HCT116 (cell line): Measurements from ENCODE around the gene FRY. TPM values are rescaled to one million over a fixed set of nuclear protein-coding genes. Genes with fewer than 3 reads are reported as not detected.

Source experiments
- ATAC-seq: fragments of 200-7000 bp; cut with Tn5 transposase; 2 replicates; pipeline ENCODE4 v1.9.1; 2020; ENCODE audit warnings: mild to moderate bottlenecking, moderate library complexity
- BruUV-seq: library from RNA; stranded (reverse); fragments of 400-500 nt; replicated peaks from 2 replicates; lab custom pipeline; 2021; lab: Mats Ljungman, UMichigan
- CTCF ChIA-PET: fragments of 300-600 bp; sonication (Branson Sonifier 250); formaldehyde crosslinking; loops from one replicate; lab custom pipeline; 2021; ENCODE audit warnings: antibody characterized with exemption; lab: Charles Lee
- POLR2A ChIA-PET: fragments of 300-600, 350-600 bp; sonication (Branson Sonifier 250); formaldehyde crosslinking; loops from one replicate; lab custom pipeline; 2021; ENCODE audit warnings: antibody characterized with exemption; lab: Charles Lee
- RAD21 ChIA-PET, 2 experiments: fragments of 300-600 bp; sonication (Branson Sonifier 250); formaldehyde crosslinking; loops; one replicate each; lab custom pipeline; 2023; ENCODE audit warnings: low total read pairs in 2 of 2; ENCODE audit not compliant: uncharacterized antibody in 2 of 2, unreplicated experiment in 2 of 2, low non-redundant PET in 1 of 2; lab: Charles Lee
- DNase-seq: peaks from one replicate; pipeline ENCODE4 v3.0.0-alpha.2; 2010; ENCODE audit warnings: low read depth, low spot score
- H2AFZ ChIP-seq: fragments of 200-600 bp; shearing (Covaris generic), sonication (generic); 2 replicates; pipeline ENCODE4 v1.6.1; 2017; ENCODE audit warnings: low read depth, mixed run types, mixed read lengths, antibody characterized with exemption, low read length; ENCODE audit not compliant: poor library complexity, severe bottlenecking
- H3K27ac ChIP-seq: 2 replicates; pipeline ENCODE4 v1.5.1; 2012; ENCODE audit warnings: low read depth, low read length
- H3K27me3 ChIP-seq: fragments of 200-600 bp; sonication (generic); 2 replicates; pipeline ENCODE4 v1.6.1; 2016; ENCODE audit warnings: mixed run types, low read length, mixed read lengths; ENCODE audit not compliant: insufficient read depth
- H3K36me3 ChIP-seq, 2 experiments: fragments of 200-500 bp in 1 of 2; fragments of 200-600 bp in 1 of 2; sonication (Bioruptor generic) in 1 of 2; sonication (generic) in 1 of 2; 2 replicates each; pipeline versions ENCODE4 v1.5.1 to v1.6.1; 2014 to 2016; ENCODE audit warnings: low read length in 2 of 2, inconsistent platforms in 1 of 2, mixed read lengths in 1 of 2, mixed run types in 1 of 2; ENCODE audit not compliant: insufficient read depth in 2 of 2, control insufficient read depth in 1 of 2
- H3K4me1 ChIP-seq, 2 experiments: fragments of 200-600 bp in 1 of 2; sonication (generic) in 1 of 2; 2 replicates each; pipeline versions ENCODE4 v1.5.1 to v1.6.1; 2012 to 2017; ENCODE audit warnings: low read length in 2 of 2, inconsistent platforms in 1 of 2, mild to moderate bottlenecking in 1 of 2, mixed read lengths in 1 of 2, mixed run types in 1 of 2, moderate library complexity in 1 of 2; ENCODE audit not compliant: insufficient read depth in 2 of 2, control insufficient read depth in 1 of 2
- H3K4me2 ChIP-seq: fragments of 200-600 bp; sonication (generic); 2 replicates; pipeline ENCODE4 v1.6.1; 2017; ENCODE audit warnings: mixed run types, low read length, mixed read lengths
- H3K4me3 ChIP-seq, 2 experiments: fragments of 200-600 bp in 1 of 2; sonication (generic) in 1 of 2; replicated peaks in 1 of 2; 2 replicates each; pipeline ENCODE4 v1.5.1; 2011 to 2016; ENCODE audit warnings: low read length in 2 of 2, control low read depth in 1 of 2, low read depth in 1 of 2, mild to moderate bottlenecking in 1 of 2, mixed read lengths in 1 of 2, mixed run types in 1 of 2
- H3K79me2 ChIP-seq: fragments of 200-600 bp; sonication (generic); 2 replicates; pipeline ENCODE4 v1.6.1; 2017; ENCODE audit warnings: mild to moderate bottlenecking, mixed run types, low read length, moderate library complexity, mixed read lengths; ENCODE audit not compliant: insufficient read depth
- H3K9ac ChIP-seq: fragments of 200-600 bp; sonication (generic); 2 replicates; pipeline ENCODE4 v1.6.1; 2016; ENCODE audit warnings: low read length, mixed read lengths
- H3K9me2 ChIP-seq: fragments of 200-600 bp; sonication (generic), shearing (Covaris generic); 2 replicates; pipeline ENCODE4 v1.6.1; 2017; ENCODE audit warnings: mixed run types, mild to moderate bottlenecking, moderate library complexity; ENCODE audit not compliant: insufficient read depth
- H3K9me3 ChIP-seq, 2 experiments: fragments of 200-500 bp in 1 of 2; fragments of 200-600 bp in 1 of 2; sonication (Bioruptor generic) in 1 of 2; sonication (generic) in 1 of 2; 2 replicates each; pipeline ENCODE4 v1.6.1; 2014 to 2017; ENCODE audit warnings: low read length in 2 of 2, mixed read lengths in 2 of 2, inconsistent platforms in 1 of 2, low read depth in 1 of 2, mild to moderate bottlenecking in 1 of 2, mixed run types in 1 of 2, moderate library complexity in 1 of 2; ENCODE audit not compliant: control insufficient read depth in 1 of 2, insufficient read depth in 1 of 2
- H4K20me1 ChIP-seq: fragments of 200-600 bp; sonication (generic), shearing (Covaris generic); 2 replicates; pipeline ENCODE4 v1.6.1; 2017; ENCODE audit warnings: mixed run types, mild to moderate bottlenecking, moderate library complexity; ENCODE audit not compliant: insufficient read depth
- CEBPB ChIP-seq: IDR thresholded peaks from 2 replicates; pipeline ENCODE4 v1.6.1; 2012; ENCODE audit warnings: low read depth
- EGR1 ChIP-seq: IDR thresholded peaks from 2 replicates; pipeline ENCODE4 v1.6.1; 2012; ENCODE audit warnings: low read depth
- EZH2 ChIP-seq: fragments of 200-600 bp; sonication (generic); IDR thresholded peaks from 2 replicates; pipeline ENCODE4 v1.6.1; 2017; ENCODE audit warnings: antibody characterized with exemption, mixed run types
- JUND ChIP-seq: IDR thresholded peaks from 2 replicates; pipeline ENCODE4 v1.6.1; 2012
- POLR2A ChIP-seq: IDR thresholded peaks from 2 replicates; pipeline ENCODE4 v1.7.0; 2011; ENCODE audit warnings: borderline replicate concordance; ENCODE audit not compliant: insufficient read depth, insufficient read length; ENCODE audit errors: extremely low read depth
- POLR2AphosphoS5 ChIP-seq: IDR thresholded peaks from 2 replicates; pipeline ENCODE4 v1.6.1; 2011; ENCODE audit warnings: mild to moderate bottlenecking, low read depth, low read length, moderate library complexity
- RAD21 ChIP-seq: IDR thresholded peaks from 2 replicates; pipeline ENCODE4 v1.6.1; 2012; ENCODE audit warnings: low read depth, mild to moderate bottlenecking
- SRF ChIP-seq: IDR thresholded peaks from 2 replicates; pipeline ENCODE4 v1.6.1; 2012; ENCODE audit warnings: low read depth
- TCF7L2 ChIP-seq: IDR thresholded peaks from 2 replicates; pipeline ENCODE4 v1.7.0; 2011; ENCODE audit warnings: borderline replicate concordance, inconsistent platforms; ENCODE audit not compliant: insufficient read depth, insufficient read length; ENCODE audit errors: extremely low read depth
- YY1 ChIP-seq: IDR thresholded peaks from 2 replicates; pipeline ENCODE4 v1.6.1; 2011; ENCODE audit warnings: low read length, low read depth, moderate library complexity, mild to moderate bottlenecking; ENCODE audit not compliant: insufficient replicate concordance; ENCODE audit errors: extremely low read depth
- intact Hi-C: fragments of 100-400 bp; cut with micrococcal nuclease; formaldehyde crosslinking; loops from 2 replicates; pipeline ENCODE4 v1.10.0; 2022
- total RNA-seq: library from RNA; stranded (reverse); gene quantifications from one replicate; pipeline ENCODE4 v1.2.1, GENCODE V29; 2021; ENCODE audit not compliant: unreplicated experiment
- TF ChIP-seq, protein P1 (sequence below): IDR thresholded peaks from 2 replicates; pipeline ENCODE4 v1.6.1; 2011; ENCODE audit warnings: mild to moderate bottlenecking, low read length, moderate library complexity; ENCODE audit not compliant: insufficient replicate concordance; ENCODE audit errors: extremely low read depth
- TF ChIP-seq, protein P2 (sequence below): IDR thresholded peaks from 2 replicates; pipeline ENCODE4 v1.6.1; 2012
- TF ChIP-seq, protein P3 (sequence below), 3 experiments: fragments of 200-600 bp in 1 of 3; sonication (generic) in 1 of 3; IDR thresholded peaks in 2 of 3; conservative IDR thresholded peaks in 1 of 3; 2 replicates each; pipeline ENCODE4 v1.5.1; 2012 to 2017; ENCODE audit warnings: low read depth in 2 of 3, low read length in 2 of 3, antibody characterized with exemption in 1 of 3, borderline replicate concordance in 1 of 3, control low read depth in 1 of 3, mild to moderate bottlenecking in 1 of 3, mixed read lengths in 1 of 3, mixed run types in 1 of 3, moderate library complexity in 1 of 3; ENCODE audit not compliant: insufficient read depth in 1 of 3

Gene FRY
- total RNA-seq, 1 experiment from 2014 or later = 1.4 TPM

DNA sequence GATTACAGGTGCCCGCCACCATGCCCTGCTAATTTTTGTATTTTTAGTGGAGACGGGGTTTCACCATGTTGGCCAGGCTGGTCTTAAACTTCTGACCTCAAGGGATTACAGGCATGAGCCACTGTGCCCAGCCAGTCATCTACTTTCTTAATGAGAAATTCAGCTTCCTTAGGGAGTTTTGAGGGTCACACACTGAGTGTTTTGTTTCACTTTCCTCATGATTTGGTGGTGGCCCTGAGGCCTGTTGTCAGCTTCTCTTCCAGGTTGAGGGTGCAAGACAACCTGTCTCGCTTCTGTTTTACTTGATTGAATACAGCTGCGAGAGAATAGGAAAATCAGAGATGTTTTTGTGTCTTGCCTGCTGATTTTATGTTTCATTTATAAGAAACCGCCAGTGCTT, 9.9 kb downstream of the FRY start:
- Histone ChIP-seq H3K36me3 (no peaks in the 10 kb centered on the region), H3K9me2 (no peaks in the 10 kb centered on the region), H2AFZ (no peak overlapping the region), H3K27me3 (no peaks in the 10 kb centered on the region), H3K4me1 (no peaks in the 10 kb centered on the region), H4K20me1 (no peaks in the 10 kb centered on the region), H3K9me3 (no peaks in the 10 kb centered on the region), H3K79me2 (no peaks in the 10 kb centered on the region), H3K4me2 (no peak overlapping the region), H3K9ac (no peak overlapping the region), H3K4me3 (no peak overlapping the region), H3K27ac (no peak overlapping the region)
- intact Hi-C loops = no loop called here
- BruUV-seq = no TSS peak
- CTCF ChIA-PET = interaction anchor here (1.0 kb wide), 1 partner anchor 10 kb away, joined by 5 read pairs; no protein-coding TSS in a partner anchor
- RAD21 ChIA-PET = no interaction called here
- ATAC-seq (no peak), DNase-seq (no peak)
- POLR2A ChIA-PET = interaction anchor here (0.7 kb wide), 1 partner anchor 1817 kb away, joined by 3 read pairs; no protein-coding TSS in a partner anchor
- TF ChIP-seq POLR2A = no peak
- TF ChIP-seq, protein P1, sequence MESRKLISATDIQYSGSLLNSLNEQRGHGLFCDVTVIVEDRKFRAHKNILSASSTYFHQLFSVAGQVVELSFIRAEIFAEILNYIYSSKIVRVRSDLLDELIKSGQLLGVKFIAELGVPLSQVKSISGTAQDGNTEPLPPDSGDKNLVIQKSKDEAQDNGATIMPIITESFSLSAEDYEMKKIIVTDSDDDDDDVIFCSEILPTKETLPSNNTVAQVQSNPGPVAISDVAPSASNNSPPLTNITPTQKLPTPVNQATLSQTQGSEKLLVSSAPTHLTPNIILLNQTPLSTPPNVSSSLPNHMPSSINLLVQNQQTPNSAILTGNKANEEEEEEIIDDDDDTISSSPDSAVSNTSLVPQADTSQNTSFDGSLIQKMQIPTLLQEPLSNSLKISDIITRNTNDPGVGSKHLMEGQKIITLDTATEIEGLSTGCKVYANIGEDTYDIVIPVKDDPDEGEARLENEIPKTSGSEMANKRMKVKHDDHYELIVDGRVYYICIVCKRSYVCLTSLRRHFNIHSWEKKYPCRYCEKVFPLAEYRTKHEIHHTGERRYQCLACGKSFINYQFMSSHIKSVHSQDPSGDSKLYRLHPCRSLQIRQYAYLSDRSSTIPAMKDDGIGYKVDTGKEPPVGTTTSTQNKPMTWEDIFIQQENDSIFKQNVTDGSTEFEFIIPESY = no peak
- no peak for TF ChIP-seq CEBPB
- no peak for TF ChIP-seq POLR2AphosphoS5
- TF ChIP-seq TCF7L2 = no peak
- TF ChIP-seq, protein P2, sequence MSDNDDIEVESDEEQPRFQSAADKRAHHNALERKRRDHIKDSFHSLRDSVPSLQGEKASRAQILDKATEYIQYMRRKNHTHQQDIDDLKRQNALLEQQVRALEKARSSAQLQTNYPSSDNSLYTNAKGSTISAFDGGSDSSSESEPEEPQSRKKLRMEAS = no peak
- no peak for TF ChIP-seq YY1
- TF ChIP-seq EZH2 = no peak
- no peak for TF ChIP-seq RAD21
- no peak for TF ChIP-seq JUND
- no peak for TF ChIP-seq SRF
- TF ChIP-seq, protein P3, sequence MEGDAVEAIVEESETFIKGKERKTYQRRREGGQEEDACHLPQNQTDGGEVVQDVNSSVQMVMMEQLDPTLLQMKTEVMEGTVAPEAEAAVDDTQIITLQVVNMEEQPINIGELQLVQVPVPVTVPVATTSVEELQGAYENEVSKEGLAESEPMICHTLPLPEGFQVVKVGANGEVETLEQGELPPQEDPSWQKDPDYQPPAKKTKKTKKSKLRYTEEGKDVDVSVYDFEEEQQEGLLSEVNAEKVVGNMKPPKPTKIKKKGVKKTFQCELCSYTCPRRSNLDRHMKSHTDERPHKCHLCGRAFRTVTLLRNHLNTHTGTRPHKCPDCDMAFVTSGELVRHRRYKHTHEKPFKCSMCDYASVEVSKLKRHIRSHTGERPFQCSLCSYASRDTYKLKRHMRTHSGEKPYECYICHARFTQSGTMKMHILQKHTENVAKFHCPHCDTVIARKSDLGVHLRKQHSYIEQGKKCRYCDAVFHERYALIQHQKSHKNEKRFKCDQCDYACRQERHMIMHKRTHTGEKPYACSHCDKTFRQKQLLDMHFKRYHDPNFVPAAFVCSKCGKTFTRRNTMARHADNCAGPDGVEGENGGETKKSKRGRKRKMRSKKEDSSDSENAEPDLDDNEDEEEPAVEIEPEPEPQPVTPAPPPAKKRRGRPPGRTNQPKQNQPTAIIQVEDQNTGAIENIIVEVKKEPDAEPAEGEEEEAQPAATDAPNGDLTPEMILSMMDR (IDR thresholded peaks at IDR 0.05 in 2 of 3, conservative IDR thresholded peaks at IDR 0.05 in 1 of 3; ENCODE audit: borderline replicate concordance in 1 of 3, insufficient read depth in 1 of 3, low read depth in 2 of 3, low read length in 2 of 3) = no peak
- no peak for TF ChIP-seq EGR1
